ENCODE measurements around the gene LGALS9B. TPM values are rescaled to one million over a fixed set of nuclear protein-coding genes. Genes with fewer than 3 reads are reported as not detected.
"Not testable (repeated sequence)": the region's sequence is repeated elsewhere in the genome, so short reads cannot be mapped to it uniquely, and the experiment has no call there.

LGALS9B gene
- not detected for total RNA-seq

DNA sequence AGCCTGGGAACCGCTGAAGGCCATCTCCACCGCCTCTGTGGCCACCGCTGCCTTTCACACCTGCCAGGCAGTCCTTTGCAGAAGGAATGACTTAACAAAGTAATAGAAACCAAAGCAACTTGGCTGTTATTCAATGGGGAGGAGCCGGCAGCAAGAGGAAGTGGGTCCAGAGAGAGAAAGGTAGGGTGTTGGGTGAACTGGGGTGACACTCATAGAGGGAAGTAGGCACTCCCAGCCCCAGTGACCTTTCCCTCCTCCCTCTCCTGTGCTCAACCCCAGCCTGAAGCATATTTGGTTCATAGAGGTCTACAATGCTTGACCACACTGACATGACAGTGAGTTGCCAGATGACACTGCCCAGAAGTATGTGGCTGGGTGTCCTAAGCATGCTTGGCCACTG is at the start of gene LGALS9B:
Gene LGALS9B, minus strand, starts transcription at position 93 of the 400 bp plus-strand sequence. Its CDS starts 69 bp downstream, at position 24.
- POLR2A ChIA-PET, CTCF ChIA-PET: not testable (repeated sequence)

DNA sequence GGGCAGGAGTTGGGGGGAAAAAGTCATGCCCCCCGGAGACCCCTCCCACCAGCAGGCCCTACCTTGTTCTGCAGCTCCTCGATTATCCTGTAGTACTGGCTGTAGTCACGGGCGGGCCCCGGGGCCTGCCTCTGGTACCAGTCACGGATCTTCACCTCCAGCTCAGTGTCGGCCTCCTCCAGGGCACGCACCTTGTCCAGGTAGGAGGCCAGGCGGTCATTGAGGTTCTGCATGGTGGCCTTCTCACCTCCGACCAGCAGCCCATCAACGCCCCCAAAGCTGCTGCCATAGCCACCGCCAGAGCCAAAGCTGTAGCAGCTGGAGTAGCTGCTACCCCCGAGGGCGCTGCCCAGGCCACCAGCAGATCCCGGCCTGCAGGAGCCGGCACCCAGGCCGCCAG is 49.6 kb upstream of the LGALS9B start:
- POLR2A ChIA-PET, result not testable (repeated sequence)

DNA sequence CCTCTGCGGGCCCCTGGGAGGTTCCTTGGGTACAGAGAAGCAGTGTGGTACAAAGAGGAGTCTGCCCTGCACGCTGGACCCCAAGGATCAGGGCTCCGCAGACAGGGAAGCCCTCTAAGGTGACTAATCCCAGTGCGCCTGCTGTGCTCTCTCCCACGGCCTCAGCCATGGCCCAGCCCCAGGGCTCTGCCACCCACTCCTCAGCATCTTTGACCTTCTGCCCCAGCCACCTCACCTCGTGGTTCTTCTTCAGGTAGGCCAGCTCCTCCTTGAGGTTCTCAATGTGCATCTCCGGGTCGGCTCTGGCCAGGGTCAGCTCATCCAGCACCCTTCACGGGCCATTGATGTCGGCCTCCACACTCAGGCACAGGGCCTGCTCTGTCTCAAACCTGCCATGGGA is 47.8 kb upstream of the LGALS9B start:
- CTCF ChIA-PET, POLR2A ChIA-PET: not testable (repeated sequence)

More for the DNA sequence above, 49.6 kb upstream of the LGALS9B start:
- CTCF ChIA-PET, result not testable (repeated sequence)

GRCh38 chr17:20513539-20513938 is 46.2 kb upstream of the LGALS9B start:
- POLR2A ChIA-PET, result not testable (repeated sequence)

DNA sequence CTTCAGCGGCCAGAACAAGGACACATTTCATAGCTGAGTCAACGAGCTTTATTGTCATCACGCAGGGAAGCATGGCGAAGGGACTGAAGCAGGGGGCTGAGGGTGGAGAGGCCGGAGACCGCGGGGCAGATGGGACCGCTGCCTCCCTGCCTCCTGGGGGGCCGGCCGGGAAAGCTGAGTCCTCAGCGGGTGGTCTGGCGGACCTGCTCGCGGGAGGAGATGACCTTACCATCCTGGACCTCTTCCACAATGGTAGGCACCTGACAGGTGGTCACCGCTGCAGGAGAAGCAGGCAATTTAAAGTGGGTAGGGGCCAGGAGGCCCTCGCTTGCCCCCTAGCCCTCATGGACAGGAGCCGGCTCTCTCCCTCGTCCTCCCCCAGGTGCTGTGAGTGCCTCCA is 45.0 kb upstream of the LGALS9B start:
- POLR2A ChIA-PET, CTCF ChIA-PET: not testable (repeated sequence)

More at GRCh38 chr17:20513539-20513938, 46.2 kb upstream of the LGALS9B start:
- CTCF ChIA-PET, result not testable (repeated sequence)

DNA sequence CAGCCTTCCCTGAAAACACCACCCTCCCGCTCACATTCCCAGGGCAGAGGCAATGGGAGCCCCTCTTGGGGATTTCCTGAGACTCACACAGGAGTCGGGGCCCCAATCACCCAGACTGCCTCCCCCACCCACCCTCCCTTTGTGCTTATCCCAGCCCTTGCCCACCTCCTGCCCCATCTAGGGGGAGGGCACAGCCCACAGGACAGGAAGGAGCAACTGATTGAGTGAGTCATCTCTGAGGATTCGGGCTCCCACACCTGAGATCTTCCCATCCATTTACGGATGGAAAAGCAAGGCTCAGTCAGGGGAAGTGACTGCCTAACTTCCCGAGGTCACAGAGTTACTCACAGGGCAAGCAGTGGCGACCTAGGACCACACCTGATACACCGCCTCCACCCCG is 44.4 kb upstream of the LGALS9B start:
- POLR2A ChIA-PET, CTCF ChIA-PET: not testable (repeated sequence)

DNA sequence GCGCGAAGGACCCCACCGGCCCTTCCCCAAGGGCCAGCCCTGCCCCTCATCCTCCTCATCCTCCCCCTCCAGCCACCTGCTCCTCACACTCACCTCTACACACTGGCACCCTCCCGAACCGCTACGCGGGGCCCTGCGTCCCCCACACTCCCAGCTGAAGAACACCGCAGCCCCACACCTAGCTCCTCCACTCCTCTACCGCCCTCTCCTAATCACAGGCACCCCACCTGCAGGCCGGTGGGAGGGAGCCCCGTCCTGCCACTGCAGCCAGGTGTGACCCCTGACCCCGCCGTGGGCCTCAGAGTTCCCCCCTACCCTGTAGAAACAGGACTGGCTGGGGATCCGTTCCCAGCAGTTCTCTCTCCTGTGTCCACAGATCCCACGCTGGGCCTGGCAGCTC is 38.0 kb upstream of the LGALS9B start:
- POLR2A ChIA-PET, CTCF ChIA-PET: not testable (repeated sequence)

- POLR2A ChIA-PET, CTCF ChIA-PET: not testable (repeated sequence)
These were observed 37.2 kb upstream of the LGALS9B start for GRCh38 chr17:20504388-20505066.

- POLR2A ChIA-PET, CTCF ChIA-PET: not testable (repeated sequence)
These were observed 34.6 kb upstream of the LGALS9B start for GRCh38 chr17:20501896-20502295.

DNA sequence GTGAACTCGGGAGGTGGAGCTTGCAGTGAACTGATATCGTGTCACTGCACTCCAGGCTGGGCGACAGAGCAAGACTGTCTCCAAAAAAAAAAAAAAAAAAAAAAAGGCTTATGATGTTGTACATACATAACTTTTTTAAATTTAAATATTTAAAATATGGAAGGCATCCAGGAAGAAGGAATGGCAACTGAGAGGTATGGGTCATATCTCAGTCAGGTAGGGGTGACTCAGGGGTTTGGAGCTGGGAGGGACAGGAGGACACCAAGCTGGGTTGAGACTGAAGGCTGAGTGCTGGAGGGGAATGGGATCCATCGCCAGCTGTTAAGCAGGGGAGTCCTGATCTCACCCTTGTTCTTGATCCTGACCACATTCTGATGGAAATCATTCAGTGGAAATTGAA is 33.0 kb upstream of the LGALS9B start:
- POLR2A ChIA-PET, CTCF ChIA-PET: not testable (repeated sequence)

DNA sequence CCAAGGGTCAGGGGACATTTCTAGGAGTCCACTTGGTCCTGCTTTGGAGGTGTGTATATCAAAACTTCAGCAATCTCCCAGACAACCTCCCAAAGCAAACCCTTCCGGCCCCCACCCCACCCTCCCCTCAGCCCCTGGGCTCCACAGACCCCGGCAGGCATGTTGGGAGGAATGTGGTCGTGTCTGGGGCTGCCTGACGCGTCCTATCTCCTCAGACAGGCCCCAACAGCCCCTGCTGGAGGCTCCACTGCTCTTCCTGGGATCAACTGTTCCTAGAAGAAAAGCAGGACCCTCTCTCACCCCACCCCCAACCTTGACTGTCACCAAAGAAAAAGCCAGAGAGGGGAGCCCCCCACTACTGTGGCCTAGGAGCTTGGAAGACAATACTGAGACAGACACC is 28.1 kb upstream of the LGALS9B start:
- CTCF ChIA-PET, POLR2A ChIA-PET: not testable (repeated sequence)

DNA sequence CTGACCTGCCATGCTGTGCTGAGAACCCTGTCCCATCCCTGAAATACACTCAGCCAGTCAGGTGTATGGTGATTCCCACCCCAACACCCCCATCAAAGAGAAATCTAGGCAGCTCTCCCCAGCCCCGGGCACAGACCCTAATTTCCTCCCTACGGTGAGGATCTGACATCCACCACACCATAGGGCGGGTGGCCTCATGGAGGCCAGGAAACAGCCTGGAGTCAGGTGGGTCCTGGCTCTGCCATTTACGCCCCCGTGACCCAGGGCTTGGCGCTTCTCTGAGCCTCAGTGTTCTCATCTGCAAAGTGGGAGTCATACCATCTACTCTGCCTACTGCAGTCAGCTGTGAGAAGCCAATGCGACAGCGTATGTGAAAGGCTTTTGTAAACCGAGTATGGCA is 27.4 kb upstream of the LGALS9B start:
- POLR2A ChIA-PET, CTCF ChIA-PET: not testable (repeated sequence)

GRCh38 chr17:20494147-20494546 is 26.8 kb upstream of the LGALS9B start:
- CTCF ChIA-PET, POLR2A ChIA-PET: not testable (repeated sequence)

DNA sequence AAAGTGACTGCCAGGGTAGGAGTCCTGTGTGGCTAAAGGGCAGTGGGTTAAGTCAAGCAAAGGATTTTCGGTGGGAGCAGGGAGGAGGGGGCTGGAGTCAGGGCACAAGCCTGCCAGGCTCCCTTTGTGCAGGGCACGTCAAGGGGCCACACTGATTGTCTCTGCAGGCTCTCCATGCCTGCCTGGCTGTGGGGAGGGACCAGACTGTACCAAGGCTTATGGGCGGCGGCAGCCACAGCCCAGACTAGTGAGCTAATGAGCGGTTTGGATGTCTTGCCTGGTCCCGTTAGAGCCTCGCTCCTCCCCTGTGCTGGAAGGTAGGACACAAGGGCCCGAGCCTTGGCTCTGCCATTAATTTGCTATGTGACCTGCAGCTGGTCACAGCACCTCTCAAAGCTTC is 25.6 kb upstream of the LGALS9B start:
- CTCF ChIA-PET, POLR2A ChIA-PET: not testable (repeated sequence)

DNA sequence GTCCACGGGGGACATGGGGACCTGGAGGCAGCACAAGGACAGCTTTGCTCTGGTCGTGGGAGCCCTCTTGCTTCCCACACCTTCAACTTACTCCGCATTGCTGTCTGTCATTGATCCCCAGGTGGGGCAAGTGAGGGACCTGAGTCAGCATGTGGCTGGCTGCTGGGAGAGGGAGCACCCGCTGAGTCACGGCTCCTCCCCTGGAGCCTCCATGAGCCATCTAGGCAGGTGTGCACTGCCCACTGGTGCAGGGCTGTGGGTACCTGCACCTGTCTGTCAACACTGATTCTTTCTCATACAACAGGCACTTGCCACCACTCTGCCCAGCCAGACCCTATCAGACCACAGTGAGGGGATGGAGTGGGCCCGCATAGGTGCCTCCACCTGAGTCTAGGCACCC is 24.8 kb upstream of the LGALS9B start:
- POLR2A ChIA-PET, CTCF ChIA-PET: not testable (repeated sequence)

GRCh38 chr17:20484930-20485329 is 17.6 kb upstream of the LGALS9B start:
- CTCF ChIA-PET, POLR2A ChIA-PET: not testable (repeated sequence)

GRCh38 chr17:20479889-20480591 is 12.7 kb upstream of the LGALS9B start:
- POLR2A ChIA-PET, CTCF ChIA-PET: not testable (repeated sequence)

DNA sequence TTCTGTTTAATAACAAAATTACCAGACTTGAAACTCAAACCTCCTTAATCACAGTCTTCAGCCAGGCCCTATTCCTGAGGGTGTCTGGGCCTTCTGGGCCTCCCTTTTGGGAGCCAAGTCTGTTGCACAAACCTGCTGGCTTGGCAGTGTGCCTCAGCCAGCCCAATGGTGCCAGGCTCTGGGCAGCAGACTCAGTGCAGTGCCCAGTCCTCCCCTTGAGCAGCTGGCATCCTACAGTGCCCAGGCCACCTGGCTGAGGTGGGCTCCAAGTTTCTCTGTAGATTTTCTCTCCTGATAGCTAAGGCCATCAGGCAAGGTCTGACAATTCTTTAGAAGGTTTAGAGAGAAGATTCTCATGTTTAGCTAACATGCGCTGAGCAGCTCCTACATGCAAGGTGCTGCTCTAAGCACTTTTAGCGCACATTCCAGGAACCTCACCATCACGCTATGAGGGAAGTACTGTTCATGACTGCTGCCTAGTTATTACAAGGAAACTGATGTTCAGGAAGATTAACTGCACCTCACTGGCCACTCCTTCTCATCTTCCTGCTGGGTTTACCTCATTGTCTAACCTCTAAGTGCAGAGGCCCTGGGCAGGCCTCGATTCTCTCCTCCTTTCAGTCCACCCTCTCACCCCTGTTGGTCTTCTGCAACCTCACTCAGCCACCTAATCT is 10.2 kb upstream of the LGALS9B start:
- CTCF ChIA-PET, POLR2A ChIA-PET: not testable (repeated sequence)

DNA sequence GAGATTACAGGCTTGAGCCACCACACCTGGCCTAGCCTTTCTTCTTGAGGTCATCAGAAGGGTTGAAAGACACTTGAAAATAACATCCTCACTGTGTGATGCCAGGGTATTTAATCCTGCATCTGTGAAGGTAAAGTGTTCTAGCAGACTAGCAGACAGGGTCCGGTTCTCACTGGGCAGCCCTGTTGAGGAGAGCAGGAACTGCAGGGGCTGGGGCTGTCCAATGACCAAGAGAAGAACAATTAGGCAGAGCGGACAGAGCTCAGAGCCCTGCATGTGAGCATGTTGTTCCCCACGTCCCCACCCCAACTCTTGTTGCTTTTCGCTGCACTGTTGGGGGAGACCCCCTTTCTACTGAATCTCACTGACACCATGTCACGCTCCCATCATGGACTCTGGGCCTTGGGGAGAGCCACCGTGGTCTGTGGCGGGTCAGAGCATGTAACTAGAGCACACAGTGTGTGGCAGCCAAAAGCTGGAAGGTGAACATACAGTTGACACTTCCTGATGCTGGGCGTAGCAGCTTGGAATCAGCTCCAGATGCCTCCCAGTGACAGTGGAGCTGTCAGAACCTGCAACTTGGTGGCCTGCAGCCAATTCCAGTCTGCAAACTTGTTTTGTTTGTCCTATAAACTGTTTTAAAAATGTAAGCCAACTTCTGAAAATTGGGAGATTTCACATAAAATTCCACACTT is 7.9 kb upstream of the LGALS9B start:
- CTCF ChIA-PET, result interaction anchor here (0.5 kb wide), 1 partner anchor 757 kb away, joined by 3 read pairs; no protein-coding TSS in a partner anchor
- POLR2A ChIA-PET, result not testable (repeated sequence)

DNA sequence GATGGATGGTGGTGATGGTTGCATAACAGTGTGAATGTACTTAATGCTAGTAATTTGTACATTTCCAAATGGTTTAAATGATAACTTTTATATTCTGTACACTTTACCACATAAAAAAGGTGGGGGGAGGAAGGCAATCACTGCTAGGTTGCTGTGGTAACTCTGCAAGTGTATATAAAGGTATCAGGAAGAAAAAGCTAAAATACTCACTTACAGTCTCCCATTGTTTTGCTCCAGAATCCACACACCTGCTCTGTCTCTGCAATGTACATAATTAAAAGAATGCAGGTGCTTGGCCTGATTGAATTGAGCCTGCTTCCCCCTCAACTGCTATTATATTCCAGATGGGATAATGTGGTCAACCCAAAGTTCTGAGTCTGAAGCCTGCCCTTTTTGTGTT is 6.7 kb upstream of the LGALS9B start:
- CTCF ChIA-PET, POLR2A ChIA-PET: not testable (repeated sequence)

GRCh38 chr17:20469946-20470345 is 2.6 kb upstream of the LGALS9B start:
- CTCF ChIA-PET, POLR2A ChIA-PET: not testable (repeated sequence)
